Heart right ventricle (tissue), 16 donors: ENCODE measurements around the gene LONRF2. TPM values are rescaled to one million over a fixed set of nuclear protein-coding genes. Genes with fewer than 3 reads are reported as not detected.

Source experiments
- ATAC-seq, 8 donors: fragments of 200-7000 bp; cut with Tn5 transposase; one replicate each; pipeline ENCODE4 v1.9.1; 2020; ENCODE audit warnings: mild to moderate bottlenecking in 8 of 8, moderate library complexity in 8 of 8, moderate number of reproducible peaks in 1 of 8
- DNase-seq, 2 donors: peaks; one replicate each; pipeline ENCODE4 v3.0.0-alpha.2; 2020
- H3K27ac ChIP-seq, 10 donors: fragments of 200-600 bp; sonication (generic) in 2 of 10; one replicate each; pipeline versions ENCODE4 v1.5.0 to v1.8.0; 2020 to 2022; ENCODE audit warnings: mild to moderate bottlenecking in 3 of 10
- H3K27me3 ChIP-seq, 7 donors: fragments of 200-600 bp; one replicate each; pipeline ENCODE4 v1.8.0; 2021 to 2022; ENCODE audit warnings: mild to moderate bottlenecking in 2 of 7
- H3K36me3 ChIP-seq, 9 donors: fragments of 200-600 bp; sonication (generic) in 1 of 9; one replicate each; pipeline versions ENCODE4 v1.5.0 to v1.8.0; 2020 to 2022; ENCODE audit warnings: mild to moderate bottlenecking in 2 of 9
- H3K4me1 ChIP-seq, 9 donors: fragments of 200-600 bp; sonication (generic) in 1 of 9; one replicate each; pipeline versions ENCODE4 v1.5.0 to v1.8.0; 2020 to 2022; ENCODE audit warnings: mild to moderate bottlenecking in 4 of 9
- H3K4me3 ChIP-seq, 10 donors: fragments of 200-600 bp; sonication (generic) in 2 of 10; one replicate each; pipeline versions ENCODE4 v1.5.0 to v1.8.0; 2020 to 2022; ENCODE audit warnings: mild to moderate bottlenecking in 7 of 10, moderate library complexity in 2 of 10
- H3K9me3 ChIP-seq, 11 donors: fragments of 200-600 bp in 10 of 11; sonication (generic) in 2 of 11; one replicate each; pipeline versions ENCODE4 v1.5.0 to v1.8.0; 2013 to 2022; ENCODE audit warnings: mild to moderate bottlenecking in 2 of 11, control low read depth in 1 of 11, moderate library complexity in 1 of 11
- CTCF ChIP-seq, 9 donors: fragments of 200-600 bp; sonication (generic) in 2 of 9; IDR thresholded peaks; one replicate each; pipeline versions ENCODE4 v1.5.0 to v1.8.0; 2021 to 2022; ENCODE audit warnings: antibody characterized with exemption in 9 of 9, mild to moderate bottlenecking in 5 of 9, moderate library complexity in 1 of 9
- WGBS, 2 donors: extraction: QIAGEN DNeasy Blood & Tissue Kit; methylation state at CpG; one replicate each; pipeline ENCODE4 v1.1.7; 2013; ENCODE audit warnings: inconsistent platforms in 1 of 2; 5-methylcytosine and 5-hydroxymethylcytosine counted together
- intact Hi-C, 10 donors: fragments of 100-400 bp; cut with DNase I; formaldehyde crosslinking; loops; one replicate each; pipeline versions ENCODE4 v1.11.1 to v1.14.2; 2022
- polyA plus RNA-seq, 2 donors: library from polyadenylated mRNA; stranded (reverse); fragments of 200-250 nt; gene quantifications; one replicate each; pipeline ENCODE4 v1.2.3, GENCODE V29; 2013
- total RNA-seq, 10 donors: library from RNA; stranded (reverse); fragmentation: NEBNext Ultra II Directional in 3 of 10; extraction: Animal tissue kit (Norgen Biotek cat#: 25700) in 3 of 10; gene quantifications; one replicate each; pipeline versions ENCODE4 v1.2.1 to v1.2.4, GENCODE V29; 2021 to 2023
- donor health status: Arrhythmogenic right ventricular cardiomyopathy.
- donor health status: ischemic (EF 13 %, LVEDD 7.1; RV severe dilation, severe dysfunction).
- donor health status: healthy with polysubstance abuse.
- donor health status: DM: no; HTN: yes; CAD: no.
- donor health status: DM: no; HTN: no; CAD: no.
- donor health status: ischemic (EF 25% LVEDD 6.9; RV normal size, moderate dysfunction).
- donor health status: ischemic (EF 25% LVEDD 5.7; RV mildly dilated, moderate dysfunction).
- donor health status: healthy.
- donor health status: DM: yes; HTN: yes; CAD: no.
- donor health status: Ischemic cardiomyopathy.
- donor health status: ischemic (EF 35%, LVEDD 5.7; RV mildly dilated, moderate dysfunction).
- donor health status: nonischemic (EF 11% LVEDD 7.7; RV severe dilation, severe dysfunction).
- donor health status: DM: yes; HTN: yes; CAD: no.
- donor health status: PGD.
- donor health status: ischemic (EF 29% LVEDD 5.4; RV normal size, mild dysfunction).
- donor health status: nonischemic (EF 23%, LVEDD 6.1; RV moderate dilation, normal function).

The LONRF2 gene
- total and polyA plus RNA-seq, 12 donors = 0.58 to 33.3 (median 21.4) TPM

GRCh38 chr2:100292022-100292580, 30.2 kb downstream of the LONRF2 start:
- Histone ChIP-seq H3K9me3 (no peaks in the 10 kb centered on the region), H3K36me3 (peaks cover 0 to 55% (median 0%) of the 10 kb centered on the region in 9 donors), H3K27ac (peak overlapping the region in 1 of 10 donors; percentile 9), H3K4me1 (peaks cover 0 to 20% (median 0%) of the 10 kb centered on the region in 9 donors), H3K4me3 (no peak overlapping the region), H3K27me3 (no peaks in the 10 kb centered on the region)
- intact Hi-C loops = no loop called here
- no peak for TF ChIP-seq CTCF (IDR thresholded peaks at IDR 0.05)
- ATAC-seq = peak in 5 of 8 donors; percentile 26 to 77 (median 38)
- 40 to 46% methylated on average over 4 of the region's 4 CpGs for WGBS, 2 donors
- DNase-seq = no peak

GRCh38 chr2:100291152-100291970, 30.9 kb downstream of the LONRF2 start:
- DNase-seq (no peak), ATAC-seq (peak; percentile 25 to 91 (median 58))
- intact Hi-C loops = no loop called here
- no peak for TF ChIP-seq CTCF (IDR thresholded peaks at IDR 0.05)
- WGBS, 2 donors = 64 to 74% methylated on average over 13 of the region's 13 CpGs
- Histone ChIP-seq H3K4me3 (no peak overlapping the region), H3K27ac (peak overlapping the region in 1 of 10 donors; percentile 9), H3K36me3 (peaks cover 0 to 55% (median 0%) of the 10 kb centered on the region in 9 donors), H3K27me3 (no peaks in the 10 kb centered on the region), H3K9me3 (no peaks in the 10 kb centered on the region), H3K4me1 (peaks cover 0 to 20% (median 0%) of the 10 kb centered on the region in 9 donors)

- DNase-seq (no peak), ATAC-seq (no peak)
- Histone ChIP-seq H3K9me3 (no peaks in the 10 kb centered on the region), H3K36me3 (peaks cover 0 to 57% (median 0%) of the 10 kb centered on the region in 9 donors), H3K27ac (peak overlapping the region in 1 of 10 donors; percentile 9), H3K4me1 (peaks cover 0 to 23% (median 0%) of the 10 kb centered on the region in 9 donors), H3K4me3 (no peak overlapping the region), H3K27me3 (no peaks in the 10 kb centered on the region)
- no peak for TF ChIP-seq CTCF (IDR thresholded peaks at IDR 0.05)
- WGBS, 2 donors = 73 to 81% methylated on average over 7 of the region's 7 CpGs
- intact Hi-C loops = no loop called here
Observed at GRCh38 chr2:100290718-100291151, 31.6 kb downstream of the LONRF2 start.

- H3K36me3 ChIP-seq = peaks cover 0 to 60% (median 0%) of the 10 kb centered on the region in 9 donors
- H3K27me3 ChIP-seq = no peaks in the 10 kb centered on the region
- H3K4me3 ChIP-seq = no peak overlapping the region
- ATAC-seq = no peak
- no peak for DNase-seq
- no peak for TF ChIP-seq CTCF (IDR thresholded peaks at IDR 0.05)
- H3K4me1 ChIP-seq = peaks cover 0 to 23% (median 0%) of the 10 kb centered on the region in 9 donors
- intact Hi-C loops = no loop called here
- no peaks in the 10 kb centered on the region for H3K9me3 ChIP-seq
- 90 to 92% methylated on average over 6 of the region's 6 CpGs for WGBS, 2 donors
- H3K27ac ChIP-seq = no peak overlapping the region
Observed at GRCh38 chr2:100289020-100289419, 33.3 kb downstream of the LONRF2 start.
